GM18907 (cell line): ENCODE results near the gene ELL2.
"Not testable (repeated sequence)": the region's sequence is repeated elsewhere in the genome, so short reads cannot be mapped to it uniquely, and the experiment has no call there.

Experiments
- ATAC-seq: cut with Tn5 transposase; IDR thresholded peaks from one replicate; pipeline ENCODE4 v1.9.1; 2021; ENCODE audit warnings: mild to moderate bottlenecking, moderate library complexity; ENCODE audit not compliant: unreplicated experiment

The ELL2 gene

GRCh38 chr5:95931079-95931833, 30.4 kb downstream of the ELL2 start:
- no peak for ATAC-seq

GRCh38 chr5:95930141-95930930, 31.3 kb downstream of the ELL2 start:
- no peak for ATAC-seq

GRCh38 chr5:95928724-95929253, 32.9 kb downstream of the ELL2 start:
- no peak for ATAC-seq

GRCh38 chr5:95927927-95928723, 33.5 kb downstream of the ELL2 start:
- peak; percentile 59 for ATAC-seq

GRCh38 chr5:95927300-95927699, 34.4 kb downstream of the ELL2 start:
- ATAC-seq, result not testable (repeated sequence)

GRCh38 chr5:95925939-95926338, 35.7 kb downstream of the ELL2 start:
- ATAC-seq, result peak; percentile 54

DNA sequence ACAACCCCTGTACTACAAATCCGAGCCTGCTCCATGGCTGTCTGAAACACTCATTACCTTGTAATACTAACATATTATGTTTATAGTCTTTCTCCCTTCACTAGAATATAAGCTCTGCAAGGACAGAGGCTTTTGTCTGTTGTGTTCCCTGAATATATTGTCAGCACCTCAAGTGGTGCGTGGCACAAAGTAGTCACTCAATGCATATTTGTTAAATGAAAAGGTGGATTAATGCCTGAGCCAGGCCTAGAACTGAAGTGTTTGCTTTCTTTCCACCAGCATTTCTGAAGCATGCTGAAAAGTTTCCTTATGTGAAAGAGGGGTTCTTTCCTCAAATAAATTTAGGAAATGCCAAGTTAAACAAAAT, 36.3 kb downstream of the ELL2 start:
- ATAC-seq, result no peak

- ATAC-seq, result no peak
Measured at GRCh38 chr5:95924720-95925377, 36.8 kb downstream of the ELL2 start.

DNA sequence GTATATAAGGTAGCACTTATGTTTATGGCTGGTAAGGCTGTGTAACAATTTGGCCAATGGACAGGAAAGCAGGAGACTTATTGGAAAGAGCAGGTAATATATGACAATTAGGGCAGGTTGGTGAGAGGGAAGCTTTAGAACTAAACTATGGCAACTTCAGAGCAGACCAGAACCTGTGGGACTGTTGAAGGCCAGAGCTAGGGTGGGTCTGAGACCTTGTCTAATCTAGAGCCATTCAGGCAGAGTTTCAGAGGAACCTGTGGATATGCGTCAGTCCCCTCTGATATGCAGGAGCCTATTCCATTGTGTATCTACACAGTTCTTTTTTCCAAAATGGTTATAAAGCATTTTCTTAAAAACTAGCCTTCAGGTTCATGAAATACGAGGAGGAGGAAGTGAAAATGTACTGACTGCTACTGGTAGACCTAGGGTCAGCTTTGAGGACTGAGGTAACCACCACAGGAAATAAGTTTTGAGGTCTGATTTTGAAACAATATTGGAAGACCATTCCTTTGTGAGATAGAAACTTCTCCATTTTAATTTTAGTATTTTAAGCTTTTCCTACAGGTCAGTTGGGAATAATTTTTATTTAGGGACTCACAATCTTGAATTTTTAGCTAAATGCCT, 37.6 kb downstream of the ELL2 start:
- ATAC-seq, result peak; percentile 49

GRCh38 chr5:95922798-95923197, 38.9 kb downstream of the ELL2 start:
- no peak for ATAC-seq

GRCh38 chr5:95921501-95921900, 40.1 kb downstream of the ELL2 start:
- ATAC-seq, result no peak

DNA sequence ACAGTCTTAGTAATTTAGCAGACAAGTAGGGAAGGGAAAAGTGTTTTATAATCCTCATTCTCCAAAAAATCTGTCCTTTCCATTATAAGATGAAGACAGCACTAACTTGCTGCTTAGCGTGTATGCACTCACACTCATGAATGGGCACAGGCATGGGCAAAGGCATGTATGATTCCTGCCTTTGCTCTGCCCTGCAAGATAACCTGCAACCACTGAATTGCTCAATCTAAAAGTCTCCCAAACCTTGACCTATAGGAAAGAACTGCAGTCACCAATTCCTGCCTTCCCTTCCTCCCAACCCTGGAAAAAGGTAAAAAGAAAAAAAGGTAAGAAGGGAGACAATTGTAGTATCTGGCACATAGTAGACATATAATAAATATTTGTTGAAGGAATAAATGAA, 40.8 kb downstream of the ELL2 start:
- no peak for ATAC-seq

GRCh38 chr5:95919658-95920057, 42.0 kb downstream of the ELL2 start:
- no peak for ATAC-seq

- no peak for ATAC-seq
Measured at GRCh38 chr5:95918421-95919006, 43.1 kb downstream of the ELL2 start.

DNA sequence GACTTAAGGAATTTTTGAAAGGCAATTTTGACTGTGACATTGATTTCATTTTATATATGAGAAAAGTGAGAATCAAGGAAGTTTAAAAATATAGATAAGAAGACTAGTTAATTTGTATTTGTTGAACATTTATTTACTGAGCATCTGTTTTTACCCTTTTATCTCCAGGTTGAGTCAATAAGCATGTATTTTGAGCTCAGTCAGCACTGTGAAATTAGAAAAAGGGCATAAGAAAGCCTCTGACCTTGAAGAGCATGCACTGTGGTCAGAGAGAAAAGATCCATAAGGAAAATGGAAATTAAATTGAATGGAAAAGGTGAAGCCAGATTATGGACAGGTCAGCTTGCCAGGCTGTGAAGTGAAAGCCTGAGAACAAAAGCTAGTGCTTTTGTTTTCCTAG, 44.4 kb downstream of the ELL2 start:
- no peak for ATAC-seq

DNA sequence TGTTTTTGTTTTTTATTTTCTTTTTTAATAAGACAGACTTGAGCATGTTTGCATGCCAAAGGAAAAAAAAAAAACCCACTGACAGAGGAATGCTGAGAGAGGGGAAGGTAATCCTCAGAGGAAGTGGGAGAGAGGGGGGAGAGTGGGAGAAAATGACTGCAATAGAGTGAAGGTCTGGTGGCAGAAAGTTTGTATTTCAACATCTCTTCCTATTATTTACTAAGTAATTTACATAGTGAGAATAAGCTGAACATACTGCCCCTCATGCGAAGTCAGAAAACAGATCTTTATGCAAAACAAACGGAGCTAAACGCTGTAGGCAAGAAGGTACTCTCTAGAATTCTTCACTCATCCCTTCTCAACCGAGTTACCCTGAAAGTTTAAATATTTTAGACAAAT, 45.0 kb downstream of the ELL2 start:
- no peak for ATAC-seq

GRCh38 chr5:95915999-95916686, 45.5 kb downstream of the ELL2 start:
- peak; percentile 60 for ATAC-seq

- ATAC-seq, result no peak
Measured at GRCh38 chr5:95913663-95914062, 48.0 kb downstream of the ELL2 start.

- ATAC-seq, result no peak
Measured at GRCh38 chr5:95912029-95912428, 49.6 kb downstream of the ELL2 start.
